NCI-H82 (cell line): Measurements from ENCODE around the gene STARD10.
"Not testable (repeated sequence)": the region's sequence is repeated elsewhere in the genome, so short reads cannot be mapped to it uniquely, and the experiment has no call there.

Experiments
- DNase-seq: peaks from one replicate; lab custom pipeline; 2025; lab: John Stamatoyannopoulos, UW

Gene STARD10

GRCh38 chr11:72793425-72794367, at the start of gene STARD10:
Gene STARD10 (minus strand): TSS chr11:72794047. CDS start chr11:72781181, 12,866 bp downstream.
- peak; percentile 95 for DNase-seq

DNA sequence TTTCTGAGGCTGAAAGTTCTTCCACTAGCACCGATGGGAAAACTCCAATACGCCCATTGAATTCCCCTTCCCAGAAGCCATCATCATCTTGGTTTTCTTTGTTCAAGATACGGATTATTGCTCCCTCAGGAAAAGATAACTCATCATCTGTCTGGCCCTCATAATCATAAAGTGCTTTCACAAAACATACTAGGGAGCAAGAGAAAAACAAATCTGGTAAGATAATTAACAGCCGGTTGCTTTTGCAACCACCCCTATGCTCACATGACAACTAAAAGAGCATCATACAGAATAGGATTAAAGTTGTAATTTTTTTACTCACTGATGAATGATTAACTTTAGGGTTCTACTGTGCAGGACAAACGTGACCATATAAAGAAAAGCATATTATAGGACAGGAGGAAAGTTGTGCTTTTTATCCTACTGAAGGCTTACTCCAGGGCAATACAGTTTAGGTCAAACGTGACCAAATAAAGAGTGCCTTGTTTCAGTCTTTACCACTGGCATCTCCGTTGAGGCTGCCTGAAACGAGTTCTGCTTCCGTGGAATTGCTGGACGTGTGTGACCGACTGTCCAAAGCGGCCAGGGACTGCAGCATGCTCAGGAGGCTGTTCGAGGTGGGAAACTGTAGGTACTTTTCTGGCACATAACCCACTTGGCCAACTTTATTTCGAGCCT, 48.9 kb upstream of the STARD10 start:
- no peak for DNase-seq

- DNase-seq: peak; percentile 11
These were observed 48.3 kb upstream of the STARD10 start for GRCh38 chr11:72842126-72842525.

- no peak for DNase-seq
These were observed 47.5 kb upstream of the STARD10 start for GRCh38 chr11:72841397-72841796.

DNA sequence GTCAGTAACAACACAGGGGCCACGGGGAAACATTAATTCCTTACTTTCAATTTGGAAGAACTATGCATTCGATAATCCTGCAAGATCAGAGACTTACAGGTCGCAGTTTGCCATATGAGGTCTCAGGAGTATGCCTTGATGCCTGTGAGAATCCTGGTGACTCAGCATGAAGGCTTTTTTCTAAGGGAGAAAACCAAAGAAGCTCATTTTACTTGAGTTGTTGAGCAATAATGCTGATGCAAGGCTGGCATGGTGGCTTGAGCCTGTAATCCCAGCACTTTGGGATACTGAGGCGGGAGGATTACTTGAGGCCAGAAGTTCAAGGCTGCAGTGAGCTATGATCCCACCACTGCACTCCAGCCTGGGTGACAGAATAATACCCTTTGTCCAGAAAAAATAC, 46.9 kb upstream of the STARD10 start:
- no peak for DNase-seq

- DNase-seq: no peak
These were observed 45.0 kb upstream of the STARD10 start for GRCh38 chr11:72838691-72839305.

DNA sequence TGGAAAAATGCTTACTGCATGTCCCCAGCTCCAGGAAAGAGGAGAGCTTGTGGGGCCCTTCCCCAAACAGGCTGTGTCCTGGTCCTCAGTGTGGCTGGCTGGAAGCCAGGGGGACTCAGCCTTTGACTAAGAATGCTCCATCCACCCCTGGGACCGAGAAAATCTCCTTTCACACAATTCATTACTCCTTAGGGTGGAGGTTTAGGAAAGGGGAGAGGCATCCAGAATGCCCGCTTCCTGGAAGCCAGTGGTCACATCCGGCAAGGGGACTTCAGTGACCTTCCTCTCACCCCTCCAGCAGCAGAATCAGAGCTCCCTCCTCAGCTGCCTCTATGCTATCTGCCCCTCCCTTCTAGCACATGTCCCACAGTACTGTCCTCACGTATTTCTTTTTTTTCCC, 42.3 kb upstream of the STARD10 start:
- DNase-seq: peak; percentile 28

DNA sequence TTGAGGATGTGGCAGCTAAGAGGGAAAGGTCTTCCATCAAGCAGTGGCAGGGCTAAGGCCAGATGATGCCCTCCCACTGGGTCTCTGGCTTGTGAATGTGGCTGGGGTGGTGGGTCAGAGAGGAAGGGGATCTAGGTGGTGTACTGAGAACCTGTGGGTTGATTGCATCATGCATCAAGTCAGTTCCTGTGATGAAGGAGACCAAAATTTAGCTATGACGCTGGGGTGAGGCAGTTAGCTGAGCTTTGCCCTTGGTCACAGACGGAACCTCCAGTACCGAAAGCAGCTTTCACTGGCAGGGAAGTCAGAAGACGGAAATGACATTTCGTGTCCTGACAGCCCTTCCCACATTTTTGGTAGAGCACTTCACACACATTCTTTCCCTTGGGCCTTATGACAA, 41.1 kb upstream of the STARD10 start:
- no peak for DNase-seq

- no peak for DNase-seq
These were observed 40.1 kb upstream of the STARD10 start for GRCh38 chr11:72833811-72834493.

- DNase-seq: no peak
These were observed 39.4 kb upstream of the STARD10 start for GRCh38 chr11:72833083-72833733.

GRCh38 chr11:72832301-72833082, 38.6 kb upstream of the STARD10 start:
- DNase-seq: no peak

- peak; percentile 88 for DNase-seq
These were observed 37.9 kb upstream of the STARD10 start for GRCh38 chr11:72831521-72832300.

DNA sequence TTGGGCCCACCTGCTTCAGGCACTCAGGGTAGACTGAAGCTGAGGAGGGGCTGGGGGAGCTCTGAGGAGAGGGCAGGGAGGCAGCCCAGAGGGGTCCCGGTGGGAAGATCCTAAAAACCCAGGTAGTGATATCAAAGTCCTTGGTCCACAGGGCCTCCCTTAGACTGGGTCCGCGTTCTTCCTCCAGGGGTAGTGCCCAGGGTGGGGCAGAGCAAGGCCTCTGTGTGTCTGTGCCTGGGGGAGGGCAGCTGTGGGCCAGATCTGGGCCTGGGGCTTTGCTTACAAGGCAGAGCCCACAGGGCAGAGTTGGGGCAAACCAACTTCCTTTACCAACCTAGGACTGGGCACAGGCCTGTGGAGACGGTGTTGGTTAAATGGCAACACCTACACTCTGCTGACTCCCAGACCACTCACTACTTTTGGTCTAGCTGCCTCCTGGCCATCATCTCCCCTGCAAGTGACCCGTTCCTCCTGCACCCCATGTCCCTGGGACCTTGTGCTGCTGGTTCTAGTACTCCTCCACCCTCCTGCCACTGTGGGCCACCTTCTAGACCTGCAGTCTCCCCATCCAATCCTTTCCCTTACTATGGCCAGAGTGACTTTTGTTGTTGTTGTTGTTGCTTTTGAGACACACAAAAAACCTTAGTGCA, 36.2 kb upstream of the STARD10 start:
- no peak for DNase-seq

DNA sequence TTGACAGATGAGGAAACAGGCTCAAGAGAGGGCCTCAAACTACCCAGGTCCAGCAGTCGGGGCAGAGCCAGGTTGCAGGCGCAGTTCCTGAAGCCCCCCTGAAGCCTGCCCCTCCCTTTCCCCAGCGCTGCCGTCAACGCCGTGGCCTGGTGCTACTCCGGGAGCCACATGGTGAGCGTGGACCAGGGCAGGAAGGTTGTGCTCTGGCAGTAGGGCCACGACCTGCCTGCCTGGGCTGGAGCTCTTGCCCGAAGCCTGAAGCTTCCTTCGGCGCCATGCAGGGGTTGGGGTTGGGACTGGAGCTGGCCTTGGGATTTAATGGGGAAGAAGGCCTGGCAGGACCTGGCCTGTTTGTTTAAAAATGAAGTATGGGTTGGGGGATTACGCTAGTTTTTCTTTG, 35.3 kb upstream of the STARD10 start:
- no peak for DNase-seq

DNA sequence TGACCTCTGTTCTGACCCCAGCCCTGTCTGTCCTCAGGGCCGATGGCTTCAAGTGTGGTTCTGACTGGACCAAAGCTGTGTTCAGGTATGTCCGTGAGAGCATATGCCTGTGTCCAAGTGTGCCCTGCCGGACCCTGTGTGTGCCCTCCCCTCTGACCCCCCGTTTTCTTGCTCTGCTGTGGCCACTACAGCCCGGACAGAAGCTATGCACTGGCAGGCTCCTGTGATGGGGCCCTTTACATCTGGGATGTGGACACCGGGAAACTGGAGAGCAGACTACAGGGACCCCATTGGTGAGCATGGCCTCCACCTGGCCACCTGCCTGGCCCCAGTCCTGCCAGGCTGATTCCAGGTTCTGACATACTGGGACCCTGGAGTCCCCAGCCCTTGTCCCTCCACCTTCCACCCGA, 34.9 kb upstream of the STARD10 start:
- no peak for DNase-seq

DNA sequence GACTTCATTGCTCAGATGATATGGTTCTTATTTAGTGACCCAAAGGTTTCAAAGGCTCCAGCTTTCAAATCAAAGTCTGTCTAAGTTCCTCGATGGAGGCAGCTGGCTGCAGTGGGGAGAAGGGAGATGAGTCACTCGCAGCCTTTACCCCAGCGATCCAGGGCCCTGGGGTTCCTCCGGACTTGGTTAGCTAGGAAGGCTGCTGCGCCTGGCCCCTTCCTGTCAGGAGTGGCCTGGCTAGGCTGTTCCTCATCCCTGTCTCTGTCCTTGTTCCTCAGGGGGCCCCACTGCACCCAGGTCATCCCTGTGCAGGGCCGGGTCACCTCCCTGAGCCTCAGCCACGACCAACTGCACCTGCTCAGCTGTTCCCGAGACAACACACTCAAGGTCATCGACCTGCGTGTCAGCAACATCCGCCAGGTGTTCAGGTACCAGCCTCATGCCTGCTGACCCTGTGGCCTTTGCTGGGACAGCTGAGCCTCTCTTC, 34.3 kb upstream of the STARD10 start:
- DNase-seq: no peak

DNA sequence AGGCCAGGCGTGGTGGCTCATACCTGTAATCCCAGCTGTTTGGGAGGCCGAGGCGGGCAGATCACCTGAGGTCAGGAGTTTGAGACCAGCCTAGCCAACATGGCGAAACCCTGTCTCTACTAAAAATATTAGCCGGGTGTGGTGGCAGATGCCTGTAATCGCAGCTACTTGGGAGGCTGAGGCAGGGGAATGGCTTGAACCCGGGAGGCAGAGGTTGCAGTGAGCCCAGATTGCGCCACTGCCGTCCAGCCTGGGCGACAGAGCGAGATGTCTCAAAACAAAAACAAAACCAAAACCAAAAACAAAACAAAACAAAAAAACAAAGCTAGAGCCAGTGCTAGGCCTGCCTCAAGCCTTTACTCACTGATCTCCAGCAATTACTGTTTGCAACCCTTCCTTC, 33.8 kb upstream of the STARD10 start:
- DNase-seq: not testable (repeated sequence)

- DNase-seq: no peak
These were observed 33.2 kb upstream of the STARD10 start for GRCh38 chr11:72826942-72827480.
